T47D (cell line): Measurements from ENCODE around the gene RHBG.

Experiments used
- DNase-seq, 2 experiments: peaks; one replicate each; pipeline versions ENCODE4 v3.0.0 to v3.0.0-alpha.2; 2011 to 2012; ENCODE audit warnings: low read depth in 1 of 2, low spot score in 1 of 2
- JUND ChIP-seq: IDR thresholded peaks from 2 replicates; pipeline ENCODE4 v1.6.1; 2012; ENCODE audit warnings: low read depth
- in situ Hi-C: cut with HindIII; loops from 2 replicates; pipeline ENCODE4 v1.10.0; 2016; ENCODE audit warnings: low sequenced_read_pairs, low pct_unique_long_range_greater_than_20kb

Gene RHBG

DNA sequence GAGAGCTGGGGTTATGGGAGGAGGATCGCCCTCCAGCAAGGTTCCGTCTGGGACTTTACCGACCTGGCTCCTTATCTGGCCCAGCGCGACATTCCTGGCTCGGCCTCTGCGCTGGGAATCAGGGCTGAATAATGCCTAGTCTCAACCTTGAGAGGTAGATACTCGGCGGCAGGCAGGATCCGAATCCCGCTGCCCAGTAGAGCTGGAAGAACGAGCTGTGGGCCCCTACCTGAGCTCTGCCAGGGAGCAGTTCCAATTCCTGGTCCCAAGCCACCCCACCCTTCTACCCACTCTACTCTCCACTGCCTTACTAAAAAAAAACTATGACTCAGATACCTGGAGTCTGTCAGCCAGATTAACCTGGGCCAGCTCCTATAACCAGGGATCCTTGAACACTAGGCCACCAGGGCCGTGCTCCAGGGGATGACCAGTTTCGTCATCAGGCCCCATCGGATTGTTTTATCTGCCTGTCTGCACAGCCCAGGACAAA lies 53.6 kb downstream of the RHBG start:
- in situ Hi-C loops: no loop called here
- TF ChIP-seq JUND: no peak
- no peak for DNase-seq

DNA sequence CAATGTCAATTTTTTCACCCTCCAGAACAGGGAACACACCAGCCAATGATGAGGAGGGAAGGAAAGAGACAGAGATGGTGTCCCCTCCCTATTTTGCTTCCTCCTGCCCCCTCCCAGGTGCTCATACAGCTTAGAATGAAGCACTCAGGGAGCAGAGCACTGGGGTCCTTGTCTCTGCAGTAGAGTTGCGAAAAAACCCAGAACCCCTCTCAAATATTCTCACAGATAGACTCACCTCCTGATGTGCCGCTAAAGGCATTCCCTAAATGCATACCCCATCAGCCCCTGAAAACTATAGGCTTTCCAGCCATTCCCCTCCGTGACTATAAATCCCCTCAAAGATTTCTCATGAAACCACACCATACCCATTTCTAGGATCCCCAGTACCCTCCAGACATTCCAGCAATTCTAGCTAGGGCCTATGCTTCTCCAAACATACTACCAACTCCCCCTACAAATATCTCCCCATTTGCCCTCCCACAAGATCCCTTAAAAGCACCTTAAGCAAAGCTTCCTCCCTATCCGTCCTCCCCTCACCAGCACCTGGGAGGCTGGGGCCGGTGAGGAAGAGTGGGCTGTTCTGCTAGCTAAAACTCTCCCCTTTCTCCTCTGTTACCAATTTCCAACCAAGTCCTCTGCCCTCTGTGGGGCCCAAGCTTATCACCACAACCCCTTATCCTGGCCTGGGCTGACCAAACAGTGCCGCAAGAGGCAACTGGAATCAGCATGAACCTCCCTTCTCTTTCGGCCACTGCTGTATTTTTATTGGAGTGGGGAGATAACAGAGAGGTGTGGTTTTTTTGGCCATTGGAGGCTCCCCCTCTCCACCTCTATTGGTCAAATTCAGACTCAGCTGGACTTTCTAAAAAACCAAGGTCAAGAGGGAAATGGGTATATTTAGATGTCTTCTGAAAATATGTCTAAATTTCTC lies 54.7 kb downstream of the RHBG start:
- in situ Hi-C loops: no loop called here
- no peak for DNase-seq
- no peak for TF ChIP-seq JUND

DNA sequence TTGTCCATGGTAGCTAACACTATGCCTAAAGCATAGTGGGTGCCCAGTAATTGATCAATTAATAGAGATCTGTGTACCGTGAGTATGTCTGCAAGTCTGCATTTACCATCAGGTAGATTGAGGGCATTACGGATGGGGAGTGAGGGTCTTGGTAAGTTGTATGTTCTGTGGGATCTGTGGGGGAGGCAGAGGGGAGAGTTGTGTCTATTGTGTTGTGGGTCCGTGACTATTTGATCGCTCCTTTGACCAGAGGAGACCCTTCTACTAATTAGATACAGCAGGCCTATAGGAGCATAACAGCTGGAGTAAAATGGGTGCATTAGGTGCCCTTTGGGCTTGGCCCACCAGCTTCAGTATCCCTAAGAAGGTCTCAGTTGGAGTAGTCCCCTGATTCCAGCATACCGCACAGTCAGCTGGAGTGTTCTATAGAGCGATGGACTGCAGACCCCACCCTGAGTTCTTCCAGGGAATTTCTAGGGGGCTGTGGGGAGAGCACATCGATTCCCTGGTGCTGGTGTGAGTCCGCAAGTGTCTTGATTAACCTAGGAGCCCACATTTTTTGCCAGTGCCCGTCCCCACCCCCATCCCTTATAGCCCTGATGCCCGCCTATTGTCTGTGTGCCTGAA lies 55.9 kb downstream of the RHBG start:
- in situ Hi-C loops: no loop called here
- no peak for DNase-seq
- TF ChIP-seq JUND: no peak

DNA sequence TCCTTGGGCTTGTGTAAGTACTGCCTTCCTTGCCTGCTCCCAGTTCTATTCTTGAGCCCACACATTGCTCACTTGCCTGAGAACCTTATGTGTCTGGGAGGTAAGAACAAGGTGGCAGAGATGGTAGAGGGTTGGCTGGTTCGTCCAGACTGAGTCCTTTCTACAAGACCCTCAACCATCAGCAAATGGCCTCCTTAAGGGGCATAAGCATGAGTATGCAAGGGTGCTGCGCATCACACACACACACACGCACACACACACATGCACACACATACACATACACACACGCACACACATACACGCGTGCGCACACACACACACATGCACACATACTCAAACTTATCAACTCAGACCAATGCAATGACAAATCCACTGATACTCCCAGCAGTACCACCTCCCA lies 56.9 kb downstream of the RHBG start:
- no peak for TF ChIP-seq JUND
- no peak for DNase-seq
- in situ Hi-C loops: no loop called here

DNA sequence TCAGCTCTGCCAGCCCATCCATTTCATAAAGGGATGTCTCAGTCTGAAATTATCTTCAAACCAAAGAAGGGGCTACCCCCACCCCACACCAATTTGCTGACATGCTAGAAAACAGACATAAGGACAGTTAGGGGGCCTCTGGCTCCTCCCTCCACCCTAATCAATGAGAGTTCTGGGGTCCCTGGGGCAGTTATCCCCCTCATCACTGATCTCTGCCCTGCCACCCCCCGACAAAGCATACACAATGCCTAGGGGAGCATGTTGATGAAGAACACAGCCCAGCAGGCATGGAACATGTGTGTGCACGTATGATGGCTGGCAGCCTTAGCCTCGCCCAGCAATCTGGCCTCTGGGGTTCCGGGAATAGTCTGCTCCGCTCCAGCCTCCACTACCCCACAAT lies 58.9 kb downstream of the RHBG start:
- in situ Hi-C loops: no loop called here
- no peak for DNase-seq
- no peak for TF ChIP-seq JUND

DNA sequence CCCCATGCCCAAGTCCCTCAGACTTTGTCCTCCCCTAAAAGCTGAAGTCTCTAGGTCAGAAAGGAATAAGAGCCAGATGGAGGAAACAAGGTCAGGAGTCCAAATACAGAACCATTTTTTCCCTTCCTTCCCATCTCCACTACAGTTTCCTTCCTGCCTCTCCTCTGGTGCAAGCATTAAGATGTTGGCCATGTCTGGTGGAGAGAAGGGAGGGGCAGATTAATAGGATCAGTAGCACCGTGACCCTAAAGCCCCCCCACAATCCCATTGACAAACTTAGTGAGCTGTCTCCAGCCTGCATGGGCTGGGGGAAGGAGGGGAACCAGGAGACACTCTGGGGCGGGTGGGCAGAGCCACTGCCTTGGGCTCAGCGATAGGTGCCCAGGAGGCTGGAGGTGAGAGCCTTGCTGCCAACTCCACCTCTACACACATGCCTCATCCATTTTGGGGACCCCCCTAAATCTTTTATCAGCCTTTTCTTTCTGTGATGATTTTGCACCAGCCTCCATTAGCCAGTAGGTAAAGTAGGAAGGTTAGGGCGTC lies 59.8 kb downstream of the RHBG start:
- in situ Hi-C loops: no loop called here
- DNase-seq: no peak
- TF ChIP-seq JUND: no peak

DNA sequence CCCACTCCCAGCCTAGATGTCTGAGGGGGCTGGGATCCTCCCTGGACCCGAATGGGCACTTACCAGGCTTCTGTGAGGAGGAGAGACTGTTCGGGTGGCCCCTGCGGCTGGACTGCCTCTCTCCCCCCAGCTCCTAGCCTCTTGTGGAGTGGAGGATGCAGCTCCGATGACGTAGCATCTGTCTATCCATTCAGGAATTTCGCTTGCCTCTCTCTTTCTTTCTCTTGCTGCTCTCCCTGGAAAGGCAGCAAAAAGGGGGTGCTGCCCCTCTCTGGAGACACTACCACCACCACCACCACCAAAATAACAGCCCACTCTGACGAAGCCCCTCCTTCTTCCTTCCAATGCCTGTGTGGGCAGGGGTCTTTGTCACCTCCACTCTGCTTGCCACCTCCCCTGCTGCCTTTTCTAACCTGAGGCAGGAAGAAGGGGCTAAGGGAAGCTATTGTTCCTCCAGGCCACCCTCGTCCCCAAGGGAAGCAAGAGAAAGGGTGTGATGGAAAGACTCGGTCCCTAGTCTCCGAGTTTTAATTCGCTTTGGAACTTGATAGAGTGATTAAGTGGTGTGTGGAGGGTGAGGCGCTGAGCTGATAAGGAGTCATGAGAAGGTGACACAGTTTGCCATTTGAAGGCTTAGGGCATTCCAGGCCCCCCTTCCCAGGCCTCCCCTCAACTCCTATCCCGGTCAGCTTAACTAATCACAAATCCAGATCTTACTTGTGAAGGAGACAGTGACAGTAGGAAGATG lies 60.5 kb downstream of the RHBG start:
- in situ Hi-C loops: no loop called here
- no peak for TF ChIP-seq JUND
- no peak for DNase-seq

DNA sequence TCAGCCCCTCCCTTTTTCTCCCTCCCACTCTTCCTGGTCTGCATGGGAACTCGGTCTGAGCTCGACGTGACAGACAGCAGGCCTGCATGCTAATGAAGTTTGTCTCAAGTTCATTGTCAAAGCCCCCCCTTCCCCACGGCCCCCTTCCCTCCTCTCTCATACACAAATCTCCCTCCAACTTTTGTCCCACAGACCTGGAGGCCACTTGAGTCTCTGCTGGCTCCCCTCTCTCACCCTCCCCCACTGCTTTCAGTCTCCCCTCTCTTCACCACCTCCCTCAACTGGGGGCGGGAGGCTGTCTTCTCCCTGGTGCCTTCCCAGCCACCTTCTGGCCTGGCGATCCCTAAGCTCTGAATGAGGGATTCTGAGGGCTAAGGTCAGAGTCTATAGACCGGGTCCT lies 61.3 kb downstream of the RHBG start:
- no peak for DNase-seq
- TF ChIP-seq JUND: no peak
- in situ Hi-C loops: no loop called here

DNA sequence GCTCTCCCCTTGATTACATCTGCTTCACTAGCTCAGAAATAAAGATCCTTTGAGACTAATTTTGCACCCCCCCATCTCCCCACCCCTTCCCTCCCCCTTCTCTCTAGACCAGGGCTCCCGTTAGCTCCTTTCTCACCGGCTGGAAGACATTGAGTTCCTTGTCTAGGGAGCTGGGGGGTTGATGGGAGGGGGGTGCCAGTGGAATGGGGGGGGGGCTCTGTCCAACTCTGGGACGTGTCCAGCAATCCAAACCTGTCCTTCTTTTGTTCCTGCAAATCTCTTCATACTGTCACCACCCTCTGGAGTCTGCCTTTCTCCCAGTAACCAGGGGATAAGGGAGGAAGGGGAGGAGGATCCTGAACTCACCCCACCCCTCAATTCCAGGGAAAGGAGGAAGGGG lies 61.9 kb downstream of the RHBG start:
- in situ Hi-C loops: no loop called here
- DNase-seq: no peak
- no peak for TF ChIP-seq JUND

DNA sequence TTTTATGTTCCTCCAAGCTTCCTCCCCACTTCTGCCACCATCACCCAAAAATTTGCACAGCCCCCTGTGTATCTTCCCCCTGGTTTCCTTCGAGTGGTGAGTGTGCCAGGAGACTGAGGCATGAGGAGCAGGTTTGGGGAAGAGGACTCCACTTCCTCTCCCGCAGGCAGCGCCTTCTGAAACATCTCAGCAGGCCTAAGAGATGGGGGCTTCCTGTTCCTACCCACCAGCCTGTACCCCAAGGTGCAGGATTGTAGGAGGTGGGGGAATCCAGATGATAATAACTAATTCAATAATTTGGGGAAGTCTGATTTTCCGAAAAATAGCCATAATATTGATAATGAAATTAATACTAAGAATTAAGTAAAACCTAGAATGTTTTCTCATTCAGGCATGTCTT lies 62.4 kb downstream of the RHBG start:
- in situ Hi-C loops: no loop called here
- TF ChIP-seq JUND: no peak
- DNase-seq: no peak

DNA sequence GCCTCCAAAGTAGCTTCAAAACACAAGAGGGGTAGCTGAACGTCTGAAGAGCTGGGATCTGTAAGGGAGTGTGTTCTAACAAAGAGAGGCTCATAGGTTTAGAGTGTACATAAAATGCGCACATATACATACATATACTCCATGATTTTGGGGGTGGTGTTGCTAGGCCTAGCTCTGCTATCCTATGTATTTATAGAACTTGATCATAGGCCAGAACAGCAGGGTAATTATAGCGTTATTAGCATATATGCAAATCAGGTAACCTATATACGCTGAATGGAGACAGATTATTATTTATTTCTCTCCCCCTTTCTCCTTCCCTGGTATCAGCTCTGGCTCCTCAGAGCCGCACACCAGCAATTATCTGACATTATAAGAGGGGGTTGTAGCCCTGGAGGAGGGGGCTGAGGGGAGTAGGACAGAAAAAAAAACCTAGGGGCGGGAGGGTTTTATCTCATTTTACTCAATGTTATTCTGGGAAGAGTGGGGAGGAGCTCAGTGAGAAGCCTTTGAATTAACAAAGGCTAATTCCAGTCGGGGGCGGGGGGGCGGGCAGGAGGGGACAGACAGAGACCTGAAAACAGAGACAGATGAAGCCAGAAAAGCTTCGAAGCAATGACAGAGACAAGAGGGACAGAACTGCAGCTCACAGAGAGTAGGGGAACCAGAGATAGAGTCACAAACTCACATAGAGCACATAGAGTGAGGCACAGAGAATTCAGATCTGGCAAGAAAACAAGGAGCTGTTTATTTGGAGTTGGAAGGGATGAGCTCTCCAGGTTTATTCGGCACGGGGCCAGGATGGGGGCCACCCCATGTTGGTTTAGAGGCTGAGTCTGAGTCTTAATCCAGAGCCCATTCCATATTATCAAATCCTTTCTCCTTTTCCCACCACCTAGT lies 63.0 kb downstream of the RHBG start:
- no peak for DNase-seq
- in situ Hi-C loops: no loop called here
- TF ChIP-seq JUND: no peak

DNA sequence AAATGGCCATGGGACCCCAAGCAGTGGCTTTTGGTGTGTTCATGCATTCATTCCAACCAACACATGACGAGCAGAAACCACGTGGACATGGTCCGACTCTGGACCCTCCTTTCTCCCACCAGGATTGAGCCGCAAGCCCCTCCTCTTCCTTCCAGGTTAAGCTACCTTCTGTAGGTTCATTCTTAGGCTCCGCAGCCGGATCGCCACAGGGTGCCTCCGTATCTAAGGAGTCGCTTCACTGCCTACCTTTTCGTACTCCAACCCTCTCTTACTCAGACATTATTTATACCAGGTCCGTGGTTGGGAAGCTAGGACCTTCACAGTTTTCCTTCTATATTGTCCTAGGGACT lies 63.6 kb downstream of the RHBG start:
- in situ Hi-C loops: no loop called here
- DNase-seq: no peak
- no peak for TF ChIP-seq JUND
